Natural killer cell (primary cell): ENCODE results near the gene NOP9. TPM values are rescaled to one million over a fixed set of nuclear protein-coding genes. Genes with fewer than 3 reads are reported as not detected.
A peak's percentile ranks its signal among the peaks of the same experiment; 100 is the strongest.

ENCODE experiments used
- ATAC-seq, 3 donors: fragments of 150-1000 bp in 2 of 3; fragments of 200-7000 bp in 1 of 3; cut with Tn5 transposase; 1 replicate in 1 of 3; 2 replicates in 2 of 3; pipeline ENCODE4 v1.10.0; 2021; ENCODE audit warnings: mild to moderate bottlenecking in 2 of 3, moderate library complexity in 2 of 3
- DNase-seq, 2 donors: peaks; one replicate each; pipeline versions ENCODE4 v3.0.0 to v3.0.0-alpha.2; 2013 to 2021; ENCODE audit warnings: mixed read lengths in 1 of 2
- H3K27ac ChIP-seq: one replicate; pipeline ENCODE4 v1.5.1; 2013; ENCODE audit warnings: mild to moderate bottlenecking, low read length
- H3K27me3 ChIP-seq: one replicate; pipeline ENCODE4 v1.6.1; 2013; ENCODE audit warnings: low read length; ENCODE audit not compliant: control insufficient read depth, insufficient read depth
- H3K36me3 ChIP-seq: one replicate; pipeline ENCODE4 v1.6.1; 2013; ENCODE audit warnings: low read length; ENCODE audit not compliant: control insufficient read depth, insufficient read depth
- H3K4me1 ChIP-seq: one replicate; pipeline ENCODE4 v1.6.1; 2013; ENCODE audit warnings: low read length; ENCODE audit not compliant: control insufficient read depth, insufficient read depth
- H3K4me3 ChIP-seq: one replicate; pipeline ENCODE4 v1.5.1; 2013; ENCODE audit warnings: low read length
- H3K9me3 ChIP-seq: one replicate; pipeline ENCODE4 v1.6.1; 2013; ENCODE audit warnings: low read length; ENCODE audit not compliant: control insufficient read depth, insufficient read depth
- H3K27ac Mint-ChIP-seq, 2 donors: one replicate each; pipeline ENCODE4 v1.8.0; 2022; ENCODE audit warnings: mild to moderate bottlenecking in 2 of 2, mixed read lengths in 2 of 2, moderate library complexity in 1 of 2
- H3K27me3 Mint-ChIP-seq, 2 donors: one replicate each; pipeline ENCODE4 v1.8.0; 2022; ENCODE audit warnings: low read depth in 2 of 2, mixed read lengths in 2 of 2
- H3K36me3 Mint-ChIP-seq: one replicate; pipeline ENCODE4 v1.8.0; 2022; ENCODE audit warnings: mixed read lengths
- H3K4me1 Mint-ChIP-seq, 2 donors: one replicate each; pipeline ENCODE4 v1.8.0; 2022; ENCODE audit warnings: mixed read lengths in 2 of 2
- H3K4me3 Mint-ChIP-seq: one replicate; pipeline ENCODE4 v1.8.0; 2022; ENCODE audit warnings: mild to moderate bottlenecking, moderate library complexity, mixed read lengths
- H3K9me3 Mint-ChIP-seq, 2 donors: one replicate each; pipeline ENCODE4 v1.8.0; 2022; ENCODE audit warnings: mixed read lengths in 2 of 2
- WGBS: methylation state at CpG from one replicate; pipeline ENCODE4 v1.1.7; 2013; ENCODE audit warnings: missing lambda C conversion rate; ENCODE audit not compliant: insufficient coverage; 5-methylcytosine and 5-hydroxymethylcytosine counted together
- intact Hi-C: fragments of 100-400 bp; cut with micrococcal nuclease; formaldehyde crosslinking; loops from one replicate; pipeline ENCODE4 v1.14.2; 2022
- total RNA-seq, 4 donors: library from RNA; stranded (reverse); fragments of 120-200 nt in 1 of 4; gene quantifications; one replicate each; pipeline versions ENCODE4 v1.2.3 to v1.2.4, GENCODE V29; 2013 to 2022
- TF ChIP-seq, protein P1 (sequence below): fragments of 200-600 bp; IDR thresholded peaks from one replicate; pipeline ENCODE4 v1.8.0; 2022; ENCODE audit warnings: antibody characterized with exemption

The NOP9 gene
- total RNA-seq, 3 donors from 2014 or later (not counting 1 experiment from before 2014, with no cell fraction given): 34.9 to 47.8 (median 39.2) TPM

DNA sequence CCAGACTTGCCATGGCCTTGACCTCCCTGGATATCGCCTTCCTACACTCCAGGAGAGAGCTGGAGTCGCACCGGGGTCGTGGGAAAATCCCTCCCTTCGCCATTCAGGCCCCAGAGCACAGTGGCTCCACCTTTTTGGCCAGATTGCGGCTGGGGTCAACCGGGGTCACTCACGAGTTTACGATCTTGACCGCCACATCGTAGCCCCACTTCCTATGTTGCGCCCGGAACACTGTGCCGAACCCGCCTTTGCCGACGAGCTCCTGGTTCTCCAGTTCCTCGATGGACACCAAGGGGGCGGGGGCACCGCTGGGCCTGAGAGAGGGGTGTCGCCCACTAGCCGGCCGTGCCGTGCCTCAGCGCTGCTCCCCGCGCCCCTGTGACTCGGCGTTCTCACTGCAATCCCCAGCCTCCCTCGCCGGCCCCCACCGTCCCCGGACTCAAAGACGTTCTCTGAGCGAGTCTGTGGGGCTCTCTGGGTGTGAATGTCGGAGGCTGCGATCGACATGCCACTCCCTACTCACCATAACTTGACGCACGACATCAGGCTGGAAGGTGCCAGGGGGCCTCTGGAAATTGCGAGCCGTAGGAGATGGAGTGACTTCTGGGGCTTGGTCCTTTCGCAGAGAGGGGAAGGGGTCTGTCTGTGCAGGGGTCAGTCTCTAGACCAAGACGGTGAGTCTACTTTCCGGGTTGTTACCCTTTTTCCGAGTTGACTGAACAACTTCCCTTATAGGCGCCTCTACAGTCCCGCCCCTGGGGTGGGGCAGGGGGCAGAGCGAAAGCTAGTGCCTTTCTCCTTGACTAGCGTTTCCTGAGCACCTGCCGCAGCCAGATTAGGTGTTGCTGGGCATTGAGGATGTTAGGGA is 39.9 kb downstream of the NOP9 start, which contains the start of gene RIPK3:
Gene RIPK3 (minus strand): TSS at position 708 of the 868 bp plus-strand sequence. CDS start 165 bp downstream, at position 543.
- Histone ChIP-seq H3K9me3 (no peaks in the 10 kb centered on the region), H3K4me1 (peaks cover 32% of the 10 kb centered on the region), H3K36me3 (peaks cover 18% of the 10 kb centered on the region), H3K27ac (peak within 1 kb of the TSS; percentile 35), H3K27me3 (peaks cover 5% of the 10 kb centered on the region), H3K4me3 (peak within 1 kb of the TSS; percentile 60)
- 4% methylated on average over 47 of the region's 51 CpGs for WGBS
- peak within 1 kb of the TSS; percentile 78 to 83 for H3K27ac Mint-ChIP-seq
- peaks cover 33 to 43% of the 10 kb centered on the region in 2 donors for H3K4me1 Mint-ChIP-seq
- ATAC-seq (peak; percentile 83 to 87 (median 86)), DNase-seq (peak; percentile 53 to 77)
- H3K27me3 Mint-ChIP-seq: peaks cover 8% of the 10 kb centered on the region in 2 donors
- peaks cover 9% of the 10 kb centered on the region for H3K36me3 Mint-ChIP-seq
- TF ChIP-seq, protein P1, sequence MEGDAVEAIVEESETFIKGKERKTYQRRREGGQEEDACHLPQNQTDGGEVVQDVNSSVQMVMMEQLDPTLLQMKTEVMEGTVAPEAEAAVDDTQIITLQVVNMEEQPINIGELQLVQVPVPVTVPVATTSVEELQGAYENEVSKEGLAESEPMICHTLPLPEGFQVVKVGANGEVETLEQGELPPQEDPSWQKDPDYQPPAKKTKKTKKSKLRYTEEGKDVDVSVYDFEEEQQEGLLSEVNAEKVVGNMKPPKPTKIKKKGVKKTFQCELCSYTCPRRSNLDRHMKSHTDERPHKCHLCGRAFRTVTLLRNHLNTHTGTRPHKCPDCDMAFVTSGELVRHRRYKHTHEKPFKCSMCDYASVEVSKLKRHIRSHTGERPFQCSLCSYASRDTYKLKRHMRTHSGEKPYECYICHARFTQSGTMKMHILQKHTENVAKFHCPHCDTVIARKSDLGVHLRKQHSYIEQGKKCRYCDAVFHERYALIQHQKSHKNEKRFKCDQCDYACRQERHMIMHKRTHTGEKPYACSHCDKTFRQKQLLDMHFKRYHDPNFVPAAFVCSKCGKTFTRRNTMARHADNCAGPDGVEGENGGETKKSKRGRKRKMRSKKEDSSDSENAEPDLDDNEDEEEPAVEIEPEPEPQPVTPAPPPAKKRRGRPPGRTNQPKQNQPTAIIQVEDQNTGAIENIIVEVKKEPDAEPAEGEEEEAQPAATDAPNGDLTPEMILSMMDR: no peak
- intact Hi-C loops: loop anchor here (10.0 kb wide), 1 partner anchor 815 kb away; no protein-coding TSS in a partner anchor
- H3K4me3 Mint-ChIP-seq: peak within 1 kb of the TSS; percentile 90
- H3K9me3 Mint-ChIP-seq: no peaks in the 10 kb centered on the region

DNA sequence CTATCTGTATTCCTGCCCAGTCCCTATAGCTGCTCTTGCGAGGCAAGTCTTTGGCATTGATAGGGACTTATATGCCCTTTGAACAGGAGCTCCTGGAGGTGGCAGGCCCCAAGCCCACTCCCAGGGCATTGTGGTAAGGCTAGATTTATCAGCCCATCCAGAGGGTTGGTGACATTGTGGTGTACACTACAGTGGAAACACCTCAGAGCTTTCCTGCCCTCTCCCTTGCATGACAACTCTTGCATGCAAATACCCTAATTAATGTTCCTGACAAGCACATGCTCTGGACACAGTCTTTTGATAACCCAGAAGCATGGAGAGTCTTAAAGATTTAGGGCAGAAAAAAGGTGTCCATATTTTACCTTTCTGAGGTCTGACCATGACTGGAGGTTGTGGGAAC is 41.0 kb downstream of the NOP9 start:
- Histone ChIP-seq H3K4me3 (no peak overlapping the region), H3K4me1 (peaks cover 23% of the 10 kb centered on the region), H3K27me3 (peaks cover 2% of the 10 kb centered on the region), H3K36me3 (peaks cover 18% of the 10 kb centered on the region), H3K9me3 (no peaks in the 10 kb centered on the region), H3K27ac (no peak overlapping the region)
- peaks cover 24 to 32% of the 10 kb centered on the region in 2 donors for H3K4me1 Mint-ChIP-seq
- peaks cover 9% of the 10 kb centered on the region for H3K36me3 Mint-ChIP-seq
- WGBS: 93% methylated on average over 1 of the region's 1 CpG
- TF ChIP-seq, protein P1: no peak
- DNase-seq (no peak), ATAC-seq (no peak)
- peak overlapping the region; percentile 17 for H3K4me3 Mint-ChIP-seq
- no peaks in the 10 kb centered on the region for H3K9me3 Mint-ChIP-seq
- H3K27ac Mint-ChIP-seq: no peak overlapping the region
- intact Hi-C loops: no loop called here
- H3K27me3 Mint-ChIP-seq: peaks cover 6 to 9% of the 10 kb centered on the region in 2 donors

DNA sequence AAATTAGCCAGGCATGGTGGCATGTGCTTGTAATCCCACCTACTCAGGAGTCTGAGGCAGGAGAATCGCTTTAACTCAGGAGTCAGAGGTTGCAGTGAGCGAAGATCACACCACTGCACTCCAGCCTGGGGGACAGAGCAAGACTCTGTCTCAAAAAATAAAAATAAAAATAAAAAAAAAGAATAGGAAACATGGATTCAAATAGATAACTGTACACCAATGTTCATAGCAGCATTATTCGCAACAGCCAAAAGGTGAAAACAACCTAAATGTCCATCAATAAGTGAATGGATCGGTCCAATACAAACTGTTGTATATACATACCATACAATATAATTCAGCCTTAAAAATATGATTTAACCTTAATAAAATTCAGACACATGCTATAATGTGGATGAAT is 43.2 kb downstream of the NOP9 start:
- TF ChIP-seq, protein P1: no peak

More for the DNA sequence above, 43.2 kb downstream of the NOP9 start:
- WGBS: 96% methylated on average over 3 of the region's 4 CpGs
- Histone ChIP-seq H3K9me3 (no peaks in the 10 kb centered on the region), H3K4me1 (peaks cover 21% of the 10 kb centered on the region), H3K27ac (no peak overlapping the region), H3K27me3 (peaks cover 2% of the 10 kb centered on the region), H3K36me3 (peaks cover 2% of the 10 kb centered on the region), H3K4me3 (no peak overlapping the region)
- no peak for ATAC-seq
- Mint-ChIP-seq H3K4me3 (no peak overlapping the region), H3K27ac (no peak overlapping the region), H3K4me1 (peaks cover 17 to 23% of the 10 kb centered on the region in 2 donors), H3K27me3 (peaks cover 6 to 9% of the 10 kb centered on the region in 2 donors), H3K36me3 (no peaks in the 10 kb centered on the region), H3K9me3 (no peaks in the 10 kb centered on the region)
- DNase-seq: no peak
- intact Hi-C loops: no loop called here
